GM18858 (cell line): ENCODE measurements around the gene PSMC6.
A peak's percentile ranks its signal among the peaks of the same experiment; 100 is the strongest.
"Not testable (repeated sequence)": the region's sequence is repeated elsewhere in the genome, so short reads cannot be mapped to it uniquely, and the experiment has no call there.

Experiments
- ATAC-seq: cut with Tn5 transposase; IDR thresholded peaks from one replicate; pipeline ENCODE4 v1.9.1; 2021; ENCODE audit not compliant: unreplicated experiment

The PSMC6 gene

GRCh38 chr14:52716155-52716554 lies 9.2 kb downstream of the PSMC6 start:
- no peak for ATAC-seq

GRCh38 chr14:52723514-52724359 lies 16.7 kb downstream of the PSMC6 start:
- ATAC-seq: no peak

- no peak for ATAC-seq
These were observed 17.3 kb downstream of the PSMC6 start for GRCh38 chr14:52724360-52724644.

GRCh38 chr14:52727509-52727908 lies 20.5 kb downstream of the PSMC6 start:
- not testable (repeated sequence) for ATAC-seq

- not testable (repeated sequence) for ATAC-seq
These were observed 22.0 kb downstream of the PSMC6 start for GRCh38 chr14:52729035-52729434.

- no peak for ATAC-seq
These were observed 22.6 kb downstream of the PSMC6 start for GRCh38 chr14:52729585-52729924.

GRCh38 chr14:52729925-52730708 lies 23.1 kb downstream of the PSMC6 start, which contains the start of gene STYX:
Gene STYX, plus strand, starts transcription at chr14:52730166. Its CDS starts 309 bp downstream, at chr14:52730475.
- peak; percentile 84 for ATAC-seq

GRCh38 chr14:52730709-52731111 lies 23.7 kb downstream of the PSMC6 start:
- ATAC-seq: no peak

GRCh38 chr14:52733824-52734223 lies 26.8 kb downstream of the PSMC6 start:
- no peak for ATAC-seq

- ATAC-seq: no peak
These were observed 29.0 kb downstream of the PSMC6 start for GRCh38 chr14:52735921-52736489.

GRCh38 chr14:52738409-52738808 lies 31.4 kb downstream of the PSMC6 start:
- ATAC-seq: no peak

- no peak for ATAC-seq
These were observed 33.8 kb downstream of the PSMC6 start for GRCh38 chr14:52740751-52741150.

- no peak for ATAC-seq
These were observed 34.9 kb downstream of the PSMC6 start for GRCh38 chr14:52741865-52742264.

GRCh38 chr14:52748647-52749292 lies 41.8 kb downstream of the PSMC6 start:
- ATAC-seq: no peak

- ATAC-seq: no peak
These were observed 48.8 kb downstream of the PSMC6 start for GRCh38 chr14:52755607-52756316.

- no peak for ATAC-seq
These were observed 52.1 kb downstream of the PSMC6 start for GRCh38 chr14:52759145-52759544.

- ATAC-seq: not testable (repeated sequence)
These were observed 55.9 kb downstream of the PSMC6 start for GRCh38 chr14:52762923-52763322.

GRCh38 chr14:52767058-52767833 lies 60.2 kb downstream of the PSMC6 start:
- ATAC-seq: no peak

GRCh38 chr14:52769887-52770286 lies 62.9 kb downstream of the PSMC6 start:
- no peak for ATAC-seq

- ATAC-seq: no peak
These were observed 69.8 kb downstream of the PSMC6 start for GRCh38 chr14:52776816-52777215.
